AG09309 (cell line): ENCODE measurements around the gene CNPY1.

Source experiments
- DNase-seq: peaks from one replicate; pipeline ENCODE4 v3.0.0-alpha.2; 2010; ENCODE audit warnings: low read depth
- H3K4me3 ChIP-seq: 2 replicates; pipeline ENCODE4 v1.5.1; 2011; ENCODE audit warnings: mild to moderate bottlenecking, low read depth, low read length, moderate library complexity; ENCODE audit not compliant: control insufficient read depth
- TF ChIP-seq, protein P1 (sequence below): IDR thresholded peaks from 2 replicates; pipeline ENCODE4 v1.5.1; 2011; ENCODE audit warnings: mild to moderate bottlenecking, low read depth, low read length, inconsistent platforms; ENCODE audit not compliant: insufficient read depth, control insufficient read depth; ENCODE audit errors: missing control alignments

The CNPY1 gene

DNA sequence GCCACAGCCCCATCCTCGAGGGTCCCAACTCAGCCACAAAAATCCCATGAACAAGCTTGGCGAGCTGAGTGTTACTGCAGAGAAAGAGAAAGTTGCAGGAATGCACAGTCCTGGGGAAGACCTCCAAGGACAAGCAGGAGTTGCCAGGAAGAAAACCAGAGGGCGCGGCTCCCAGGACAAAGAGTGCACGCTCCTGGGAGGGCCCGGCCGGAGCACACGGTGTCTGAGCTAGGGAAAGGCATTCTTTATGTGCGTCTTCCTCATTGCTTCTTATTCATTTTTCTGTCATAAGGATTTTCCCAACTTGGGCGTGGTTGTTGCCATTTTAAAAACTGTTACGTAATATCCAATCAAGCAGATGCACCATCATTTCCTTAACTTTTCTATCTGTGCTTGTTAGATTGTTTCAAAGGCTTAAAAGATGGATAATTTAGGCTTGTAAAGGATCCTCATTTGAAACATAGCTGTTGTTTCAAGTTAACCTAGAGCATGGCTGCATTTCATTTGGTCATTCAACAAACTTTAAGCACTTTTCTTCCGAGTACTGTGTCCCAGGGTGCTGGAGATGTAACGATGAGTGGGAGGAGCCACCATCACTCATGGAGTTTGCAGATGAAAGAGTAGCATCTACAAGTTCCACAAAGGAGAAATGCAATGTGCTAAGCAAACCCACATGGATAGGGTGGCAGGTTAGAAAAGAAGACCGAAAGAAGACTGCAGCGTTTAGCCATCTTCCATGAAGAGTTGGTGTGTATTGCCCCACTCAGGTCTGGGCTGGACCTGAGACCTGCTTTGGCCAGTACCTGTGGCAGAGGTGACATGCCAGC is 5.6 kb upstream of the CNPY1 start:
- no peak overlapping the region for H3K4me3 ChIP-seq
- TF ChIP-seq, protein P1, sequence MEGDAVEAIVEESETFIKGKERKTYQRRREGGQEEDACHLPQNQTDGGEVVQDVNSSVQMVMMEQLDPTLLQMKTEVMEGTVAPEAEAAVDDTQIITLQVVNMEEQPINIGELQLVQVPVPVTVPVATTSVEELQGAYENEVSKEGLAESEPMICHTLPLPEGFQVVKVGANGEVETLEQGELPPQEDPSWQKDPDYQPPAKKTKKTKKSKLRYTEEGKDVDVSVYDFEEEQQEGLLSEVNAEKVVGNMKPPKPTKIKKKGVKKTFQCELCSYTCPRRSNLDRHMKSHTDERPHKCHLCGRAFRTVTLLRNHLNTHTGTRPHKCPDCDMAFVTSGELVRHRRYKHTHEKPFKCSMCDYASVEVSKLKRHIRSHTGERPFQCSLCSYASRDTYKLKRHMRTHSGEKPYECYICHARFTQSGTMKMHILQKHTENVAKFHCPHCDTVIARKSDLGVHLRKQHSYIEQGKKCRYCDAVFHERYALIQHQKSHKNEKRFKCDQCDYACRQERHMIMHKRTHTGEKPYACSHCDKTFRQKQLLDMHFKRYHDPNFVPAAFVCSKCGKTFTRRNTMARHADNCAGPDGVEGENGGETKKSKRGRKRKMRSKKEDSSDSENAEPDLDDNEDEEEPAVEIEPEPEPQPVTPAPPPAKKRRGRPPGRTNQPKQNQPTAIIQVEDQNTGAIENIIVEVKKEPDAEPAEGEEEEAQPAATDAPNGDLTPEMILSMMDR: no peak
- DNase-seq: no peak

DNA sequence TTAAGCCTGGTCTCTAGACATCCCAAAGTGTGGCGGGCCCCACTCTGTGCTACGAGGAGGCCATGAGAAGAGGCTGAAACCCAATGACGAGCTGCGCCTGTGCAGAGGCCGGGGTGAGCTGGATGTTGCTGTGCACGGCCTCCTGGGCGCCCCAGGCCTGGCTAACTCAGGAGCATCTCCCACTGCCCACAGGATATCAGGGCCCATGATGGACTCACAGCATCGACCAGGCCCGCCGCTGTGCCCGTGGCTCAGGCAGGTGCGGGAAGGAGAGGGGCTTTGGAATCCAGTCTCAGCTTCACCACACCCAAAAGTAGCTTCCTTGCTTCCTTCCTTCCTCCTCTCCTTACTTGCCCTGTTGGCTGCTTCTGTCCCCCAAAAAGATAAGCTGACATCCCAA is 4.6 kb upstream of the CNPY1 start:
- no peak overlapping the region for H3K4me3 ChIP-seq
- no peak for DNase-seq
- TF ChIP-seq, protein P1: no peak

DNA sequence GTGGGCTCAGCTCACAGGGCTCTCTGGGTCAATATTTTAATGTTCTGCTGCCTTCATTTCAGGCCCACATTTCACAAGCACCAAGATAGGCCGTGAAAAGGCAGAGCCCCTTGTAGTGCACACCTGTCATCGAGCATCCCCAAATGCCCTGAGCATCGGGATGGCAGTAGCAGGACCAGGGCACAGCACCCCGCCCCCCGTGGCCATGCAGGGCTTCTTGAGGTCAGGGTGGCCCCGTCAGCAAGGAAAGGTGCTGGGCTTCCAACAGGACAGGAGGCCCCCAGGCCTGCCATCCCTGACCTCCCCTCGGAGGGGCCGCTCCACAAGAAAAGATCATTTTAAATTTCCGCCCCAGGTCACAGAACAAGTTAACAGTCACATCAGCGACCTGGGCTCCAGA is 2.9 kb upstream of the CNPY1 start:
- no peak for DNase-seq
- no peak overlapping the region for H3K4me3 ChIP-seq
- TF ChIP-seq, protein P1: no peak

DNA sequence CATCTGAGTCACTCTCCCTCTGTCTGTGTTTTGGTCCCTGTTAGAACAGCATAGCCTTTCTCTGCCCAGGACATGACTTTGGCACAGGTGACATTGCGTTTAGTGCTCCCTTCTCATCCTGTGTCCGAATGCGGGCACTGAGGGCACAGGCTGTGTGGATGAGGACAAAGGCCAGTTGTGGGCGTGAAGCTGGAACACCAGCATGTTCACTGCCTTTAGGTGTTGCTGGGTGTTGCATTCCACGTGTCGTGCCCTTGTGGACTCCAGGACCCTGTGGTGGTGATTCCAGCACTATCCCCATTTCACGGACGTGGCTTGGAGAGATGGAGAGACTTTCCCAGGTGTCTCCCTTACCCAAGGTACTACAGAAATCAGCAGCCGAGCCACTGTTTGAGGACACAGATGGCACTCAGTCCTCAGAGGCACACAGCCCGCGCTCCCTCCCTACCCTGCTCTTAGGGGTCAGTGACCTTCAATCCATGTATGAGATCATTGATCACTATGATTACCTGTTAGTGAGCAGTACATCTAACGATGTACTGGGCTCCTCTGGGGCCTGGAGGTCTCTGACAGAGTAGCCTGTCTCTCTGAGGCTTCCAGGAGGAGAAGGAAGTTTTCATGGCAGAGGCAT is 917 bp upstream of the CNPY1 start:
- DNase-seq: no peak
- TF ChIP-seq, protein P1: no peak
- no peak overlapping the region for H3K4me3 ChIP-seq

DNA sequence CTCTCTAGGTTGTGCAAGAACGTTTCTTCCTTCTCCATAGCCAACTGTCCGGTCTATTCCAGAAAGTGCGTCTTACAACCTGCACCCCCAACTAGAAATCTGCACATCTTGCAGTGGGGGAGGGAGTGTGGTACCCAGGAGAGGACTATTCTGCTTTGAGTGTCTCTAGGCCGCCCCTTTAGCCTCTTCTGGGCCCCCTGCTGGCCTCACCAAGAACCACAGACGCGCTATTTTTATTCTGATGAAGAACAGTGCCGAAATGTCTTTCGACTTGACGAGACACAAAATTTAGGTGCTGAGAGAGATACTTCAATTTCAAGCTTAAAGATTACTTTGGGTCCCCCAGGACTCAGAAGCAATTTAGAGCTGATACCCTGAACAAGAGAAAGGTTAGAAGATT is 1.0 kb downstream of the CNPY1 start:
- TF ChIP-seq, protein P1: no peak
- no peak for DNase-seq
- H3K4me3 ChIP-seq: no peak overlapping the region

DNA sequence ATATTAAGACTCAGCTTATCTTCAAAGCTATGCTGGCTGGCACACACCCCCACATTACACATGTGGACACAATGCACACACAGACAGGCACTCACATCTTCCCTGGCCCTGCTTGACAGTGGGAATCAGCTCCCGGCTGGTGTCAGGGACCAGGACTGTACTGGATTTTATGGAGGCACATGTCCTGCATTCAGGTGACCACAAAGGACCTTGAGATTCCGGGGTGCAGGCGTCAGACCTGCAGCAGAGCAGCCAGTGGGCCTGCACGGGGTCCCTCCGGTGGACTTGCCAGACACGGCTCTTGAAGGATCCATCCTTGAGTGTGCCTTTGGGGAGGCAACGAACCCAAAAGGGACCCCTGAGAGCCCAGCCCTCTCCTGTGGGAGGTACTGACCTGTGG is 1.9 kb downstream of the CNPY1 start:
- no peak overlapping the region for H3K4me3 ChIP-seq
- TF ChIP-seq, protein P1: no peak
- DNase-seq: no peak
